HG03460 (cell line): ENCODE data around the gene MIS12.

Source experiments
- ATAC-seq: cut with Tn5 transposase; IDR thresholded peaks from one replicate; pipeline ENCODE4 v1.9.1; 2021; ENCODE audit not compliant: unreplicated experiment

The MIS12 gene

DNA sequence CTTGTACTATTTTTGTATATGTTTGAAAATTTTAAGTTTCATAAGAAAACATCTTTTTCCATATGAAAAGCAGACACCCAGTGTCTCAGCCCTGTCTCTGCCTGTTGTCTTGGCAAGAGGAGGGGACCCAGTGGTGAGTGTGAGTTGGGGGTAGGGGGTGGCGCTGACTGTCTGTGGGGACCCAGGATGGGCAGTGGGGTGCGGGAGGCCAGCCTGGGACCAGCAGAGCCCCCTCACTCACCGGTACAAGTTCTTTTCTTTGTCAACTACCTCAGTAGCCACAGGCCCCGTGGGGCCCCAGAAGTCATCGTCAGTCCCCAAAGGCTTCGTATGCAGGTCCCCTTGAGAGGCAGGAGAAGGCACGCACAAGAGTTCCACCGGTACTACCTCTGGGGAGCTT is 46.2 kb downstream of the MIS12 start:
- ATAC-seq = no peak

DNA sequence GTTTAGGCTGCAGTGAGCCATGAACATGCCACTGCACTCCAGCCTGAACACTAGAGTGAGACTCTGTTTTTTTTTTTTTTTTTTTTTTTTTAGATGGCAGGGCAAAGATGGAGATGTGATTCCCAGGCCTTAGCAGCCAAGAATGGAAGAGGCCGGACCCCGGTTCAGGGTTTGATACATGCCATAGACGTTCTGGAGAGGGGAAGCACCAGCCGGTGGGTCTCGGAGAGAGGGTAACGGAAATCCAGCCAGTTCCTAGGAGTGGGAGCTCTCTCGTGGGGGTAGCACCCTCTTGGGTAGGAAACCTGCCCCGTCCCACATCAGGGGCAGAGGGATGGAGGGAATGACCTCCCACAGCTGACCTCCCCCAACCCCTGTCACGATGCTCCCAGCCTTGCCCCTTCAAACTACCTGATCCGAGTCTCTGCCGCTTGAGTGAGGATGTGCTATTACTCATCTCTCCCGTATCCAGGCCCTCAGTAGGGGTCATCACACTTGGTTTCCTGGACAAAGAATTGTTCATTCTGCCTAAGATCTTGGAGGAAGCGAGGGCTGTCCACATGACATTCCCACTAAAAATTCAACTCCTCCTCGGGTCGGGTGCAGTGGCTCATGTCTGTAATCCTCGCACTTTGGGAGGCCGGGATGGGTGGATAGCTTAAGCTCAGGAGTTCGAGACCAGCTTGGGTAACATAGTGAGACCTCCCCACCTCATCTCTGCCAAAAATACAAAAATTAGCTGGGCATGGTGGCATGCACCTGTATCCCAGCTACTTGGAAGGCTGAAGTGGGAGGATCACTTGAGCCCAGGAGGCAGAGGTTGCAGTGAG is 47.3 kb downstream of the MIS12 start:
- ATAC-seq = no peak

DNA sequence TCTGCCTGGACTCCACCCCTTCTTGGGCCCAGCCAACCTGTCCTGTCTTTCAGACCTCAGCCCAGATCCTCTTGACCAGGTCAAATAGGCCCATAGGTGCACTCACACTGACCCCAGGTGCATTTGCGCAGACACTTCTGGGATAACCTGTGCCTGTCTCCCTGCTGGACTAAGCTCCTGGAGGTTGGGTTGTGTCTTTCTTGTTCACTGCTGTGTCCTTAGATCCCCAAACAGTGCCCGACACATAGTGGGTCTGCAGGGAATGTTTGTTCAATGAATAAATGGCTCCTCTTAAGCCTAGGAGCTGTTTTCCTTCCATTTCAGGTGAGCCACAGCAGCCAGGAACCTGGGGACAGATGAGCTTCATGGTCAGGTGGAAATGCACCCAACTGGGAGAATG is 49.1 kb downstream of the MIS12 start:
- no peak for ATAC-seq

DNA sequence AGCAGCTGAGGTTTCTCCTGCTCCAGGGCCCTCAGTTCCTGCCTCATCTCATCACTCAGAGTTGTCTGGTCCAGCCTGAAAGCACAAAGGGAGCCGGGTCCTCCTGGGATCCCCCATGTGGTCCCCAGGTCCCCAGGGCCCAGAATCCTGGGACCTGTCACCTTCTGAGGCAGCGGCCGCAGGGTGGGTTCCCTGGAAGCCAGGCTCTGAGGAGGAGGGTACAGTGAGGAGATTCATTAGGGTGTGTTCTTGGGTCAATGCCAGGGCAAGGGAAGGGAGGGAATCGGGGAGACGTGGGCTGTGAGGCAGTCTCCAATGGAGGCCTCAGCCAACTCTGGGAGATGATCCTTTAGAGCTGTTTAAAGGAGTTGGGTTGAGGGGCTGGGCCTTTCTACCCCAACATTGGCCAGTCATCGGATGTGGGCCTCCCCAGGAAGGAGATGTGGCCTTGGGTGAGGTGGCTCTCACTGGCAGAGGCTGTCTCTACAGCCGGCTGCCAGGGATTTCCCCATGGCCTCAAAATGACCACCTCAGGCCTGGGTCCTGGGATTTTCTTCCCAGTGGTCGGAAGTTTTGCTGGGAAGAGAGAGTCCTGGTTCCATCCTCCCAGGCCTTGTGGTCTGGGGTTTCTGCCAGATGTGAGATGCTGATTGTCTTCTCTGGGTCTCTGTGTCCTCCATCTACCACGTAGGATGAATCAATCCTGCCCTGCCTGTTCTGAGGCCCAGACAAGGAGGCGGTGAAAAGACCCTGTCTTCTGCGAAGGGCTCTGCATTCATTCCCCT is 50.7 kb downstream of the MIS12 start:
- ATAC-seq = no peak

DNA sequence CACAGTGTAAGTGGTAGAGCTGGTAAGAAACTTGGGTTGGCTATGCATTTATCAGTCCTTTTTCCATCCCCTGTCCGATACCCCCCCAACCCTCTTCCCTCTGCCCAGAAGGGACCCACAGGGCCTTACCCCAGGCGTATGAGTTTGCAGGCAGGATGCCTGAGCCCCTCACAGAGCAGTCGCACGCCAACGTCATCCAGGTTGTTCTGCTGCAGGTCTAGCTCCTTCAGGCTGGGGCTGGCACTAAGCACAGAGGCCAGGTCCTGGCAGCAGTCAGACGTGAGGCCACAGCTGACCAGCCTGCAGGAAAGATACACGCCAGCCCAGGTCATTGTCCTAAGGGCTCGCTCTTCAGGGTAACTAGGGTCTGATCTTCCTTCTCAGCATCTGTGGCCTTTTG is 52.9 kb downstream of the MIS12 start:
- ATAC-seq = no peak

DNA sequence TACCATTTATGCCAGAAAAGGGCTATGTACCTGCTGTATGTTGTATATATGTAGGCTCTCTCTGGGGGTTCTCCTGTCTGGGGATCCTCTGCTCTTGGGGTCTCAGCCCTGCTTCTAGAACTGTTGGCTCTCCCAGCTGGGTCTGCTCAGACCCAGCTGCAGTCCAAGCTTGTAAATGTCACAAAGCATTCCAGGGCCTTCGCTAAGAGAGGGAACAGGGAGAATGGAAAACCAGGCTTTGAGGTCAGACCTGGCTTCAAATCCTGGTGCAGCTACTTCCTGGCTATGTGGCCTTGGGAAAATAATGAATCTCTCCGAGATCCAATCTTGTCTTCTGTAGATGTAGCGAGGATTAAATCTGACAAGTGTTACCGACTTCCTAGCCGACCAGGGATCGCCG is 54.0 kb downstream of the MIS12 start:
- no peak for ATAC-seq
